ENCODE results near the gene SLC35G2.

- no peak for TF ChIP-seq CTCF (IDR thresholded peaks at IDR 0.05; ENCODE audit: insufficient read depth, low read depth, low read length)
- no peak for TF ChIP-seq EZH2 (IDR thresholded peaks at IDR 0.05; ENCODE audit: insufficient read depth, low read length)
Measured at GRCh38 chr3:136838641-136839555, 20.0 kb downstream of the SLC35G2 start.

Data from astrocyte (in vitro differentiated cells and primary cell).